GM21367 (cell line): ENCODE data around the gene UQCC3.
"Not testable (repeated sequence)": the region's sequence is repeated elsewhere in the genome, so short reads cannot be mapped to it uniquely, and the experiment has no call there.

Experiments used
- ATAC-seq: cut with Tn5 transposase; IDR thresholded peaks from one replicate; pipeline ENCODE4 v1.9.1; 2021; ENCODE audit not compliant: unreplicated experiment

The UQCC3 gene, protein sequence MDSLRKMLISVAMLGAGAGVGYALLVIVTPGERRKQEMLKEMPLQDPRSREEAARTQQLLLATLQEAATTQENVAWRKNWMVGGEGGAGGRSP

DNA sequence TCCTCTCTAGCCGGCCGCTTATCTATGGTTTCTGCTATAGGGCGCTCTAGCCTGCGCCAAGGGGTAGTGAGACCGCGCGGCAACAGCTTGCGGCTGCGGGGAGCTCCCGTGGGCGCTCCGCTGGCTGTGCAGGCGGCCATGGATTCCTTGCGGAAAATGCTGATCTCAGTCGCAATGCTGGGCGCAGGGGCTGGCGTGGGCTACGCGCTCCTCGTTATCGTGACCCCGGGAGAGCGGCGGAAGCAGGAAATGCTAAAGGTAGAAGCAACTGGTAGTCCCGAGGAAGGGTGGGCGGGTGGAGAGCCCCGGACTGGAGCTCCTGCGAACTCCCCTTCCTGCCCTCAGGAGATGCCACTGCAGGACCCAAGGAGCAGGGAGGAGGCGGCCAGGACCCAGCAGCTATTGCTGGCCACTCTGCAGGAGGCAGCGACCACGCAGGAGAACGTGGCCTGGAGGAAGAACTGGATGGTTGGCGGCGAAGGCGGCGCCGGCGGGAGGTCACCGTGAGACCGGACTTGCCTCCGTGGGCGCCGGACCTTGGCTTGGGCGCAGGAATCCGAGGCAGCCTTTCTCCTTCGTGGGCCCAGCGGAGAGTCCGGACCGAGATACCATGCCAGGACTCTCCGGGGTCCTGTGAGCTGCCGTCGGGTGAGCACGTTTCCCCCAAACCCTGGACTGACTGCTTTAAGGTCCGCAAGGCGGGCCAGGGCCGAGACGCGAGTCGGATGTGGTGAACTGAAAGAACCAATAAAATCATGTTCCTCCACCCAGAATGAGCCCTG is at the start of gene UQCC3, which contains the start of gene LBHD1:
TSS of gene UQCC3 (plus strand) at position 66 of the 782 bp plus-strand sequence. CDS start at position 139, 73 bp downstream.
TSS of gene LBHD1 (minus strand) at position 660 of the 782 bp plus-strand sequence. CDS start 2,236 bp downstream, outside the sequence.
- peak; percentile 39 for ATAC-seq

DNA sequence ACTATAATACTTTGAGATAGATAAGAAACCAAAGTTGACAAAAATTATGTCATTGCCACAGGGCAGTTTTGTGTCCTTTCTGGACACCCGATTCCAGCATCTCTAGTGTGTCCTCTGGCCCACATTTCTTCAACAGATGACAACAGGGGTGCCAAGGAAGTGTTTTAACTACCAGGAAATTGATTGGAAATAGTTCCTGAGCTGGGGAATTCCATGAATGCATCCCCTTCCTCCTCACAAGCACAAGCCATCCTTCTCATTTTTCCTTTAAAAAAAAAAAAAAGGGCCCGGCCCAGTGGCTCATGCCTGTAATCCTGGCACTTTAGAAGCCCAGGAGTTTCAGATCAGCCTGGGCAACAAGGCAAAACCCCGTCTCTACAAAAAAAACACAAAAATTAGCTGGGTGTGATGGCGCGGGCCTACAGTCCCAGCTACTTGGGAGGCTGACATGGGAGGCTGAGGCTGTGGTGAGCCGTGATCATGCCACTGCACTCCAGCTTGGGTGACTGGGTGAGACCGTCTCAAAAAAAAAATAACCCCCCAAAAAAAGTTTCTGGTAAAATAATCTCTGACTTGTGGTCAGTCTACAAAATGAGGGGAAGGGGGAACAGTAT is 48.9 kb upstream of the UQCC3 start:
- ATAC-seq, result no peak

DNA sequence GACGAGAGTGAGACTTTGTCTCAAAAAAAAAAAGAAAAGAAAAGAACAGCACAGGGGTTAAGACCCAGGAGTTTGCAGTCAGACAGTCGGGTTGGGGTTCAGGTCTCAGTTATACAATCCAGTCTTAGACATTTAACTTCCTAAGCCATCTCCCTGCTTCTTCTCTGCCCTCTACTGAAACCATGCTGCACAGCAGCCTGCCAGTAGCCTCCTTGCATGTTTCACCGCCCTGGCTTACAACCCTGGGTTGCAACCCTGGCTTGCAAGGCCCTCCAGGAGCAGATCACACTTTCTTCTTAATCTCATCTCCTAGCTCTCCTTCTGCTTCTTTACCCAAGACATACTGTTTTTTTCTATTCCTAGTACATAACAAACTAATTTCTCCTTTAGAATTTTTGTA is 43.8 kb upstream of the UQCC3 start:
- no peak for ATAC-seq

DNA sequence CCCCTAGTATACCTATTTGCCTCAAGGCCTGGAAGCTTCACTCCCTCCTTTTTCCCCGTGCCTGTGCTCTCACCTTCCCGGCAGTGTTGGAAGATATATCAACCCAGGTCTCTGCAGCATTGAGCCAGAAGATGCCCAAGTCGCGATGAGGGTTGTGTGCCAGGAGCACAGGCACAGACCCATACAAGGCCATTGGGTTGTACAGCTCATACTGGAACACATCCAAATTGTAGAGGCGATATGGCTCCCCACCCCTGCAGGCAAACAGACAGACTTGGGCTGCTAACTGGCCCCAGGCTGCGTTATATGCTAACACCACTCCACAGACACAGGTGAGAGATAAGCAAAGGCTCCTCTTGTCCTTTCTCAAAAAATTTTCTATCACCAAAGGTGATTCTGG is 39.0 kb upstream of the UQCC3 start:
- ATAC-seq, result no peak

DNA sequence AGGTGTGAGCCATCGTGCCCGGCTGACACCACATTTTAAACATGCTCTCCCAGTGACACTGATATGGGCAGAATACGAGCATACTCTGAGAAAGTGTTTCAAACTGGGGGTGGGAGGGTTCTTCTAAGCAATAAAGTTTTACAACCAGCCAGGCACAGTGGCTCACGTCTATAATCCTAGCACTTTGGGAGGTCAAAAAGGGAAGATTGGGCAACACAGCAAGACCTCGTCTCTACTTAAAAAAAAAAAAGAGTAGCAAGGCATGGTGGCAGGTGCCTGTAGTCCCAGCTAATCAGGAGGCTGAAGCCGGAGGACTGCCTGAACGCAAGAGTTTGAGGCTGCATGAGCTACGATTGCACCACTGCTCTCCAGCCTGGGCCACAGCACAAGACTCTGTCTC is 27.3 kb upstream of the UQCC3 start:
- no peak for ATAC-seq

DNA sequence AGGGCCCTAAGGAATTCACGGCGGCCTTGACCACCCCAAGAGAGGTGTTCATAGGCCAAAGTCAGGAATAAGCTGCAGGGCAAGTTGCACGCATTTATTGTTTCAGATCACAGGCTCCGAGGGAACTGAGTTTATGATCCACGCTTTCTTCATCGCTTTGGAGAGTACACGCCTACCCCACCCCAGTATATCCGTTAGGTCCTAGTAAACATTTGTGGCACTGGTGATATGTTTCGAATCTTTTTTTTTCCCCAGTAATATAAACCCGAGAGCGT is 25.9 kb upstream of the UQCC3 start:
- no peak for ATAC-seq

DNA sequence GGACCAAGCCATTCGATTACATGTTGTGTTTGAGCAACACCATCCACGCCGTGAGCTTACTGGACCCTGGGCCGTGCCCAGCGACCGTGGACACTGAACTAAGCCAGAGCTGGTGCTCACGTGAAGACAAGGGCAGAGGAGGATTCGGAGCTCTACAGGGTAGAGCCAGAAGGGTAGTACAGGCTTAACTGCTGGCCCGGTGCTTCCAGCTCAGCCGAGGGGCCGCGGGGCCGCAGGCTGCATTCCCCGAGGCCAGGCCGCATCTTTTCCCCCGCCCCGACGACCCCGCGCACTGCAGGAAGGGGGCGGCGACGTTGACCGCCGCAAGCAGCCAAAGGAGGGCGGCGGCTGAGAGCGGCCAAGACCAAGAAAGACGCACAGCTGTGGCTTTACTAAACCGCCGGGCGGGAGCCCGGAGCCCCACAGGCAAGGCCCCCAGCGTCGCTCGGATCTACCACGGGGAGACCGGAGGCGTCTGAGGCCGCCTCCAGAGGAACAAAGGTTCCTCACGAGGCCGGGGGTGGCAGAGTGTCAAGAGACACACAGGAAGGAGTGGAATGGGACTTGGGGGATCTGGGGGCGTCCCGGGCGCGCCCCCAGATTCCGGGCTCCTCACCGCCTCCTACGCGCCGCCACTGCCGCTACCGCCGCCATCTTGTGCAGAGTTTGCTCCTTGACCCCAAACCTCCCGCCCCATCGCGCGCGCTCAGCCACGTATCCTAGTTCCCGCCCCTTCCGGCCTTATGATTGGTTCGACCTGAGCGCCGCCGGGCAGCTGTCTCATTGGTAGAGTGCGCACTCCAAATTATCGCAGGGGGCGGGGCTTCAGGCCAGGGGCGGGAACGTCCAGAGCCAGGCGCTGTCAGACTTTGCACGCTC is 25.3 kb upstream of the UQCC3 start, which contains the start of gene GANAB:
TSS of gene GANAB (minus strand) at position 668 of the 879 bp plus-strand sequence. CDS start at position 654, 14 bp downstream.
- ATAC-seq, result peak; percentile 78

DNA sequence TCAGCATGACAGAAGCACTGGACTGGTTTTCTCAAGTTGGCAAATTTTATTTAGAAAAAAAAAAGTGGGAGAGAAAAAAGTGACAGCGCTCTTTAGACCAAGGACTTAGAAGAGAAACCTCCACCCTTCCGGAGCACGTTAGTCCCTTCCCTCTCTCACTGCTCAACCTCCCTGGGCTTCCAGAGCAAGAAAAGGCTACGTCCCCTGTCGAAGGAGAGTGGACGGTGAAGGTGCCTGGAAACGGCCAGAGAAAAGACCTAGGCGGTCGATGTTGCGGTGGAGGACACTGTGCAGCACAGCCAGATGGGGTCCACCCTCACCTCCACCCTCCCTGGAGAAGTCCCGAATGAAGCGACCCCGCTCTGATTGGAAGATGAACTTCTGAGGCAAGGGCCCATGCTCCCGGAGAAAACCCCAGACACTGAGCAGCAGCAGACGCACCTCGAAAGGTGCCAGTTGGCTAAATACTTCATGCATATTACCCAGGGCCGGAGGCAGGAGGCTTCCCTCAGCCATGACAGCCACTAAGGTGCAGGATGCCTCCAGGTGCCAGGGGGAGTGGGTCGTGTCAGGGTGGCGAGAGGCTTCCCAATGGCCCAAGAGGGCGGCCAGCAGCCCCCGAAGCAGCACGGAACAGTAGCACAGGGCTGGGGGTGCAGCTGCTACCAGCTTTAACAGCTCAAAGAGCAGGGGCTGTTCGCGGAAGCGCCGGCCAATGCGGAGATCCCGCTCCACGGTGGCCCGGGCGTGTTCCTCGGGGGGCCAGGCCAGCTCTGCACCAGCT is 24.5 kb upstream of the UQCC3 start:
- no peak for ATAC-seq

DNA sequence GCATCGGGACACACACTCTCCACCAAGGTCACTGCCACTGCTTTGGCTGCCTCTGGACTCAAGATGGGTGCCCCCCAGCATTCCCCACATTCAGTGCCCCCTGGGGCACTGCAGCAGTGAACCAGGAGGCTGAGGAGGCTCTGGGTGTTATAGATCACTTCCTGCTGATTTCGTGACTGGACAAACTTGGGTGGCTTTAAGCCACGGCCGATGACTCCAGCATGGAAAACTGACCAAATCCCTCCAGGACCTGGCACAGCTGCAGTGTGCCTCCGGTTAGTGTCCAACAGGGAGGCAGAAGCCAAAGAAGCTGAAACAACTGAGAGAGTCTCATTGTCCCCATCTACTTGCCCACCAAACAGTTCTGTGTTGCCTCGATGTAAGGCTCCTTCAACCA is 23.9 kb upstream of the UQCC3 start:
- no peak for ATAC-seq

DNA sequence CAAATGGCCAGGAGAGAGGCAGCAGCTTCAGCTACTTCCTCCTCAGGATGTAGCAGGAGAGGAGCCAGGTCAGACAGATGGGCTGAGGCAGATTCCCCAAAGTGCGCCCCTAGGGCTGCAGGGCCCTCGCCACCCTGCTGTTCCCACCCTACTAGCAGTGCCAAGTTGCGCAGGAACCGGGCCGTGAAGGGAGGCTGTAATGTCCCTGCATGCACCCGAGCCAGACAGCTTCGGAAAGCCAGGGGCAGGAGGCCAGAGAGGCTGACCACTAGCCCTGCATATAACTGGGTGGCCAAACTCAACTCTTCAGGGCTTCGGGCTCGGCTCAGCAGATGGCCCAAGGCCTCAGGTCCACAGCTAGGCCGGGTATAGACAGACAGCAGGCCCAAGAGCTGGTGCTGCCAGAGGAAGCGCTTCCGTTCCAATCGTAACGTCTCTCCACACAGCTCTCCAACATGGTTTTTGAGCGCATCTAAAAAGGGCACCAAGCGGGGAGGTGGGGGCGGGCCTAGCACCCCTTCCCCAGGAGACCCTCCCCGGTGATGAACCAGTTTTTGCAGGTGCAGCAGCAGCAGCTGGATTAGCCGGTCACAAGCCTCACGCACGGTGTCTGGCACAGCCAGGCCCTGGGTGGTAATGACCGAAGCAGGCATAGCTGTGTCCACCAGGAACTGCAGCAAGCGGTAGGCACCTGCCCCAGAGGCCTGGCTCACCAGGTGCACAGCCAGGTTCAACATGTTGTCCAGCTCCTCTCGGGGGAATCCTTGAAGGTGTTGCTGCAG is 23.1 kb upstream of the UQCC3 start:
- ATAC-seq, result no peak

DNA sequence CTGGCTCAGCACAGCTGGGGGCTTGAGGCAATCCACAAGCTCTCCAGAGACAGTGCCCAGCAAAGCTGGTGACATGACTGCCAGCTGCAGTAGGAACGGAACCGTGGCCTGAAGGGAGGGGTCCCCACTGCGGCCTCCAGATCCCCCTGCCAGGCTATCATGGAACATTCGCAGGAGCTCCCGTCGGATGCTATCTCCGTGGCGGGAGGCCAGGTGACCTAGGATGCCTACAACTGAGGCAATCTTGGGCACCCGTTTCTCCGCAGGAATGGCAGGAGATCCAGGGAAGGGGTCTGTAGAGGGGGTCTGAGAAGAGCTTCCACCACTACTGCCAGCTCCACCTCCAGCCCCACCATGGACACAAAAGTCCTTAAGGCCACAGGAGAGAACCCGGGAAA is 22.5 kb upstream of the UQCC3 start:
- no peak for ATAC-seq

DNA sequence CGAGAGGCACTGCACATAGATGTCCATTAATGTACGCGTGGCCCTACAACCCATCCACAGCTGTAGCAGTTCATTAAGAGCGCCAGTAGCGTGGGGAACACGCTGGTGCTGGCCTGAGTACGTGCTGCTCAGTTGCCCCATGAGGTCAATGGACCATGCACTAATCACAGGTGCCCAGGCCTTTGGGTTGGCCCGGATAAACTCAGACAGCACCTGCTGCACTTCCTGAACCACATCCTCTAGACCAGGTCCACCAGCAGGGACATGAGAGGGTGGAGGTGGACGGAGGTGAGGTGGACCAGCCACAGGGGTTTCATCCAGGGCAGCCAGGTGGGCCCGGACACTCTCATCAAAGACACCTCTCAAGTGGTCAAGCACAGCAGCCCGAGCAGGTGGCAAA is 22.0 kb upstream of the UQCC3 start:
- no peak for ATAC-seq

DNA sequence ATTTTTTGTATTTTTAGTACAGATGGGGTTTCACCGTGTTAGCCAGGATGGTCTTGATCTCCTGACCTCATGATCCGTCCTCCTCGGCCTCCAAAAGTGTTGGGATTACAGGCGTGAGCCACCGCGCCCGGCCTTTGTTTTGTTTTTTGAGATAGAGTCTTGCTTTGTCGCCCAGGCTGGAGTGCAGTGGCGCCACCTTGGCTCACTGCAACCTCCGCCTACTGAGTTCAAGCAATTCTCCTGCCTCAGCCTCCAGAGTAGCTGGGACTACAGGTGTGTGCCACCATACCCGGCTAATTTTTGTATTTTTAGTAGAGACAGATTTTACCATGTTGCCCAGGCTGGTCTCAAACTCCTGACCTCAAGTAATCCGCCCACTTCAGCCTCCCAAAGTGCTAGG is 21.2 kb upstream of the UQCC3 start:
- ATAC-seq, result not testable (repeated sequence)

DNA sequence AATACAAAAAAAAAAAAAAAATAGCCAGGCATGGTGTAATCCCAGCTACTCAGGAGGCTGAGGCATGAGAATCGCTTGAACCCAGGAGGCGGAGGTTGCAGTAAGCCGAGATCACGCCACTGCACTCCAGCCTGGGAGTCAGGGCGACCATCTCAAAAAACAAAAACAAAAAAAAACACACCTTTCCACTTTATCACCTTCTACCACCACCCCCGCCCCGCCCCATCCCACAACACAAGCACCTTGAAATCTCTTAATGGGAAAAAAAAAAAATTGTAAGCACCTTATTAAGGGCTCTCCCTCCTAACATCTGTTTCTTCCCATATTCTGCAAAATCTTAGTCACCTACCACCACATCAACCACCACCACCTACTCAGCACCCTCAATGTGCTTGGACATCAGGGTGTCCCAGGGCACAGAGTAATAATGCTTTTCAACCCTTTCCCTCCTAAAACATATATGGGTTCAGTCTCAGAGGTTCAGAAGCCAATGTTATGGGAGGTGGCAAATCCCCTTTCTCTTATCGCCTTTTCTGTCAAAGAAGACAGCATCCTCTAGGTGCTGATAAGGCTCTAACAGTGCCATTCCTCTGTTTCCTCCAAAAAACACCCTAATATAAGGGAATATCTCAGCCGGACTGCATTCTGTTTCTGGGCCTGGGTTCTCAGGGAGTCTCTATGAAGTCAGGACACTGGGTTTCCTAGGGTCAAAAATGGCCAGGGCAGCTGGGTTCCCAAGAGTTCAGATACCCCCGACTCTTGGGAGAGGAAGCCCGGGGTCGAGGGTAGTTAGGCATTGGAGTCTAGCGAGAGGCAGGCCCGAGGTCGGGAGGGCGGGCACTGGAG is 19.1 kb upstream of the UQCC3 start:
- ATAC-seq, result peak; percentile 11

DNA sequence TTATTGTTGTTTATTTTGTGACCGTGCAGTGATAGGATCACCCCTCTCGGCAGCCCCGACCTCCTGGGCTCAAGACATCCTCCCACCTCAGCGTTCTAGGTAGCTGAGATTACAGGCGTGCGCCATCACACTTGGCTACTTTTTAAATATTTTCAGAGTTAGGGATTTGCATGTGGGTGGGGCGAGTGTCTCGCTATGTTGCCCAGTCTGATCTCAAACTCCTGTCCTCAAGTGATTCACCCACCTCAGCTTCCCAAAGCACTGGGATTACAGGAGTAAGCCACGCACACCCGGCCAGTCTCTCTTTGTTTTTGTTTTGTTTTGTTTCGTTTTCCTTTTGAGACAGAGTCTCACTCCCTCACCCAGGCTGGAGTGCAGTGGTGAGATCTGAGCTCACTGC is 17.2 kb upstream of the UQCC3 start:
- no peak for ATAC-seq

DNA sequence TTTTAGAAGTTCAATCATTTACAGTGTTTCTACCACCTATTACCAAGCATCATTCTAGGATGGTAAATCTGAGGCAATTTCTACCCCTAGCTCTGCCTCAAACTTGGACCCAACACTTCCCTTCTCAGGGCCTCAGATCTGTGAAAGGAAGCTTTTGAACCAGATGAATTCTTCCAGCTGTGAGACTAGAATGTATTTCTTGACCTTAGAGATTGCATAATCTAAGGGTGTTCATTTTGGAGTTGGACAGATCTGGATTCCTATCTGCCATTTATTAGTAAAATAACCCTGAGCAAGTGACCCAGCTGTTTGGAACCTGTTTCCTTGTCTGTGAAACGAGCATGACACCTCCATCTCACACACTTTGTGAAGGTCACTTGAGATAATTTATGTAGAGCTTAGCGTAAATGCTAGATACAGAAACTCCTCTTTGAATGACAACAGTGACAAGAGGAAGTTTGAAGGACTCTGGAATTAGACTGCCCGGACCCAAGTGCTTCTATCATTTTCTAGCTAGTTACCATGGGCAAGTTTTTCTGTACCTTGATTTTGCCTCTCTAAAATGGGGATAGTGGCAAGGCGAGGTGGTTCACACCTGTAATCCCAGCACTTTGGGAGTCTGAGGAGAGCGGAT is 14.6 kb upstream of the UQCC3 start:
- ATAC-seq, result no peak

DNA sequence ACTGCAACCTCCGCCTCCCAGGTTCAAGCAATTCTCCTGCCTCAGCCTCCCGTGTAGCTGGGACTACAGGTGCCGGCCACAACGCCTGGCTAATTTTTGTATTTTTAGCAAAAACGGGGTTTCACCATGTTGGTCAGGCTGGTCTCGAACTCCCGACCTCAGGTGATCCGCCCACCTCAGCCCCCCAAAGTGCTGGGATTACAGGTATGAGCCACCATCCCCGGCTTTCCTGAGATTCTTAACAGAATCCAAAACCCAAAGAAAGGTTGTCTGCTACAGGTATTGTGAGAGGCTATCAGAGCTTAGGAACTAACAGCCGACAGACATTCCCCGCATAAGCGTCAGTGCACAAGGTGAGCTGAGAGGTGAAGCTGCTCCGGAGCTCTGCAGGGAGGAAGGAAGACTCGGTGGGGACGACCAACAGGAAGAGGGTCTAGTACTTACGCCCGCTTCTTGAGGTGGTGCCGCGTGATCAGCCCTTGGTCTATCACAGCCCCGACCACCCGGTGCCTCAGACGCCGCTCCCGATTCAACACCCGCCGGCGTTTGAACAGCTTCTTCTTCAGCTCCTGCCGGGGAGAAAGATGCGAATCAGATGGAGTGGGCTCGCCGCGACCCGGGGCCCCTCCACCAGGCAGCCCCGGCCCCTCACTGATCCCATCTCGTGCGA is 6.9 kb upstream of the UQCC3 start:
- ATAC-seq, result no peak

DNA sequence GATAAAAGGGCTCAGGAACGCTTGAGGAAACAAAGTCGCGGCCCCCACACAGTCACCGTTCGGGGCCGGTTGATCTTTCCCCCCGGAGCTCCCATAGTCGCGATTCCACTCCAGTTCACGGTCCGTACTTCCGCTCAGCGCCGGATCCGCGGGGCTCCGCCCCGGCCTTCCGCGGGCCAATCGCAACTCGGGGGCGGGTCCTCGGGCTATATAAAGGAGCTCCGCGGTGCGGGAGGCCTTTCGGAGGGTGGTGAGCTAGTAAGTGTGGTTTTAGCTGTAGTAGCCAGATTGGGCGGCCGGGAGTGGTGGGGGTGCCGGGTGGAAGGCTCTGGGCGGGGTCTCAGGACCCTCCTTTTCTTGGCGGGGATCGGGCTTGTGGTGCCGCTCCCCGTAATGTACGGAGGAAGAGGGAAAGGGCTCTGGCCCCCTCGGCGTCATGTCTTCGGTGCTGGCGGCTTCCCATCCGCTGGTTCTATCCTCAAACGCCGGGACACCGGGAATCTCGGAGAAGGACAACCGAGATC is 6.3 kb upstream of the UQCC3 start, which contains the start of the genes C11orf98 and CSKMT:
TSS of gene C11orf98 (minus strand) at position 136 of the 524 bp plus-strand sequence. CDS start at position 95, 41 bp downstream.
TSS of gene CSKMT (plus strand) at position 238 of the 524 bp plus-strand sequence. CDS start 568 bp downstream, outside the sequence.
- peak; percentile 67 for ATAC-seq
